MCF 10A (cell line): Measurements from ENCODE around the gene CERS6. TPM values are rescaled to one million over a fixed set of nuclear protein-coding genes. Genes with fewer than 3 reads are reported as not detected.
A peak's percentile ranks its signal among the peaks of the same experiment; 100 is the strongest.

Experiments used
- BruUV-seq: library from RNA; stranded (reverse); fragments of 400-500 nt; replicated peaks from 2 replicates; lab custom pipeline; 2021; lab: Mats Ljungman, UMichigan
- CTCF ChIA-PET: fragments of 300-600 bp; sonication (Branson Sonifier 250); formaldehyde crosslinking; extraction: SDS; loops from one replicate; lab custom pipeline; 2021; ENCODE audit warnings: antibody characterized with exemption, inconsistent platforms; lab: Yijun Ruan, JAX
- POLR2A ChIA-PET: fragments of 300-600, 350-650 bp; sonication (Branson Sonifier 250); formaldehyde crosslinking; extraction: SDS; loops from one replicate; lab custom pipeline; 2020; ENCODE audit warnings: antibody characterized with exemption, inconsistent platforms; lab: Yijun Ruan, JAX
- DNase-seq: peaks from one replicate; pipeline ENCODE4 v3.0.0-alpha.2; 2018; ENCODE audit not compliant: unreplicated experiment
- H3K27ac Mint-ChIP-seq: one replicate; pipeline ENCODE4 v1.8.0; 2022; ENCODE audit warnings: mild to moderate bottlenecking, low read depth, mixed read lengths; ENCODE audit not compliant: unreplicated experiment
- H3K27me3 Mint-ChIP-seq: one replicate; pipeline ENCODE4 v1.8.0; 2022; ENCODE audit warnings: mixed read lengths; ENCODE audit not compliant: insufficient read depth, unreplicated experiment
- H3K36me3 Mint-ChIP-seq: one replicate; pipeline ENCODE4 v1.8.0; 2022; ENCODE audit warnings: mild to moderate bottlenecking, moderate library complexity, mixed read lengths; ENCODE audit not compliant: insufficient read depth, unreplicated experiment
- H3K4me1 Mint-ChIP-seq: one replicate; pipeline ENCODE4 v1.8.0; 2022; ENCODE audit warnings: mixed read lengths; ENCODE audit not compliant: insufficient read depth, unreplicated experiment
- H3K4me3 Mint-ChIP-seq: one replicate; pipeline ENCODE4 v1.8.0; 2022; ENCODE audit warnings: mild to moderate bottlenecking, moderate library complexity, mixed read lengths; ENCODE audit not compliant: unreplicated experiment
- H3K9me3 Mint-ChIP-seq: one replicate; pipeline ENCODE4 v1.8.0; 2022; ENCODE audit warnings: mixed read lengths; ENCODE audit not compliant: unreplicated experiment
- CTCF ChIP-seq: fragments of 200-600 bp; IDR thresholded peaks from one replicate; pipeline ENCODE4 v1.8.0; 2022; ENCODE audit warnings: antibody characterized with exemption, mild to moderate bottlenecking; ENCODE audit not compliant: unreplicated experiment
- intact Hi-C: fragments of 100-400 bp; cut with micrococcal nuclease; formaldehyde crosslinking; loops from 2 replicates; pipeline ENCODE4 v1.14.1; 2022
- total RNA-seq: library from RNA; stranded (reverse); gene quantifications from 2 replicates; pipeline ENCODE4 v1.2.3, GENCODE V29; 2022

CERS6 gene
- total RNA-seq, 1 experiment from 2014 or later, result 27.4 TPM

GRCh38 chr2:168475636-168476035, 19.6 kb downstream of the CERS6 start:
- peaks cover 24% of the 10 kb centered on the region for H3K4me1 Mint-ChIP-seq
- POLR2A ChIA-PET, result interaction anchor here (0.6 to 2.9 kb wide), 22 partner anchors 10 to 273 kb away, joined by 3 to 19 read pairs (median 4); partner anchors contain the start of gene CERS6
- CTCF ChIA-PET, result interaction anchor here (0.6 to 1.1 kb wide), 7 partner anchors 19 to 297 kb away, joined by 3 to 10 read pairs (median 3); no protein-coding TSS in a partner anchor

GRCh38 chr2:168478206-168478605, 22.1 kb downstream of the CERS6 start:
- Mint-ChIP-seq H3K4me1 (peaks cover 24% of the 10 kb centered on the region), H3K27me3 (no peaks in the 10 kb centered on the region), H3K36me3 (no peaks in the 10 kb centered on the region), H3K4me3 (no peak overlapping the region), H3K9me3 (no peaks in the 10 kb centered on the region), H3K27ac (no peak overlapping the region)
- no TSS peak for BruUV-seq
- intact Hi-C loops, result no loop called here
- no peak for DNase-seq
- no peak for TF ChIP-seq CTCF
- CTCF ChIA-PET, result interaction anchor here (2.2 kb wide), 1 partner anchor 10 kb away, joined by 9 read pairs; no protein-coding TSS in a partner anchor
- POLR2A ChIA-PET, result interaction anchor here (0.6 kb wide), 1 partner anchor 133 kb away, joined by 3 read pairs; no protein-coding TSS in a partner anchor

More at GRCh38 chr2:168475636-168476035, 19.6 kb downstream of the CERS6 start:
- no peaks in the 10 kb centered on the region for H3K27me3 Mint-ChIP-seq
- peak overlapping the region; percentile 40 for H3K27ac Mint-ChIP-seq
- DNase-seq, result peak; percentile 82
- no peaks in the 10 kb centered on the region for H3K9me3 Mint-ChIP-seq
- intact Hi-C loops, result no loop called here
- H3K4me3 Mint-ChIP-seq, result peak overlapping the region; percentile 39
- no peaks in the 10 kb centered on the region for H3K36me3 Mint-ChIP-seq
- no TSS peak for BruUV-seq
- TF ChIP-seq CTCF, result no peak

GRCh38 chr2:168480356-168480755, 24.3 kb downstream of the CERS6 start:
- intact Hi-C loops, result no loop called here
- Mint-ChIP-seq H3K4me3 (no peak overlapping the region), H3K9me3 (no peaks in the 10 kb centered on the region), H3K27ac (no peak overlapping the region), H3K4me1 (peaks cover 31% of the 10 kb centered on the region), H3K36me3 (no peaks in the 10 kb centered on the region), H3K27me3 (no peaks in the 10 kb centered on the region)
- no TSS peak for BruUV-seq
- POLR2A ChIA-PET, result no interaction called here
- DNase-seq, result no peak
- TF ChIP-seq CTCF, result no peak
- CTCF ChIA-PET, result no interaction called here

- no peaks in the 10 kb centered on the region for H3K36me3 Mint-ChIP-seq
- no peak for TF ChIP-seq CTCF
- H3K27me3 Mint-ChIP-seq, result no peaks in the 10 kb centered on the region
- H3K27ac Mint-ChIP-seq, result no peak overlapping the region
- intact Hi-C loops, result no loop called here
- H3K4me3 Mint-ChIP-seq, result no peak overlapping the region
- H3K4me1 Mint-ChIP-seq, result peaks cover 27% of the 10 kb centered on the region
- no TSS peak for BruUV-seq
- CTCF ChIA-PET, result interaction anchor here (1.2 kb wide), 1 partner anchor 134 kb away, joined by 3 read pairs; no protein-coding TSS in a partner anchor
- H3K9me3 Mint-ChIP-seq, result no peaks in the 10 kb centered on the region
- DNase-seq, result no peak
- POLR2A ChIA-PET, result interaction anchor here (1.1 kb wide), 1 partner anchor 10 kb away, joined by 4 read pairs; no protein-coding TSS in a partner anchor
Measured at GRCh38 chr2:168480825-168481585, 24.9 kb downstream of the CERS6 start.
